Stimulated activated memory B cell treated with anti-CD40 and anti-IgM and Interleukin-4, amounts not matched to agents 10 μg/mL and 1 μg/mL and 100 μg/mL, for 72 hours (primary cell): ENCODE measurements around the gene TTBK1.

Experiments
- ATAC-seq: fragments of 150-1000 bp; cut with Tn5 transposase; 2 replicates; pipeline ENCODE4 v1.10.0; 2021
- H3K27ac Mint-ChIP-seq: one replicate; pipeline ENCODE4 v1.8.0; 2022; ENCODE audit warnings: mild to moderate bottlenecking, mixed read lengths
- H3K27me3 Mint-ChIP-seq: one replicate; pipeline ENCODE4 v1.8.0; 2022; ENCODE audit warnings: mixed read lengths
- H3K36me3 Mint-ChIP-seq: one replicate; pipeline ENCODE4 v1.8.0; 2022; ENCODE audit warnings: mixed read lengths
- H3K4me1 Mint-ChIP-seq: one replicate; pipeline ENCODE4 v1.8.0; 2022; ENCODE audit warnings: mixed read lengths
- H3K4me3 Mint-ChIP-seq: one replicate; pipeline ENCODE4 v1.8.0; 2022; ENCODE audit warnings: mild to moderate bottlenecking, moderate library complexity, mixed read lengths
- H3K9me3 Mint-ChIP-seq: one replicate; pipeline ENCODE4 v1.8.0; 2022; ENCODE audit warnings: mixed read lengths

The TTBK1 gene

GRCh38 chr6:43242908-43243663 lies at the start of gene TTBK1:
TSS of gene TTBK1 (plus strand) at chr6:43243481. CDS start at chr6:43246661, 3,180 bp downstream.
- H3K9me3 Mint-ChIP-seq = peaks cover 4% of the 10 kb centered on the region

GRCh38 chr6:43193929-43194328 lies 49.4 kb upstream of the TTBK1 start:
- Mint-ChIP-seq H3K9me3 (no peaks in the 10 kb centered on the region), H3K27ac (no peak overlapping the region), H3K36me3 (peaks cover 48% of the 10 kb centered on the region), H3K4me1 (peaks cover 15% of the 10 kb centered on the region), H3K4me3 (no peak overlapping the region), H3K27me3 (no peaks in the 10 kb centered on the region)
- ATAC-seq = no peak

More at GRCh38 chr6:43242908-43243663, at the start of gene TTBK1:
- H3K27me3 Mint-ChIP-seq = no peaks in the 10 kb centered on the region
- ATAC-seq = no peak
- peaks cover 7% of the 10 kb centered on the region for H3K36me3 Mint-ChIP-seq
- peaks cover 19% of the 10 kb centered on the region for H3K4me1 Mint-ChIP-seq
- no peak within 1 kb of the TSS for H3K4me3 Mint-ChIP-seq
- no peak within 1 kb of the TSS for H3K27ac Mint-ChIP-seq

- peaks cover 60% of the 10 kb centered on the region for H3K36me3 Mint-ChIP-seq
Observed at GRCh38 chr6:43196337-43196736, 46.9 kb upstream of the TTBK1 start.

GRCh38 chr6:43199912-43200311 lies 43.4 kb upstream of the TTBK1 start:
- Mint-ChIP-seq H3K27ac (no peak overlapping the region), H3K4me3 (no peak overlapping the region), H3K27me3 (no peaks in the 10 kb centered on the region), H3K36me3 (peaks cover 66% of the 10 kb centered on the region), H3K4me1 (no peaks in the 10 kb centered on the region), H3K9me3 (no peaks in the 10 kb centered on the region)
- no peak for ATAC-seq

More at GRCh38 chr6:43196337-43196736, 46.9 kb upstream of the TTBK1 start:
- Mint-ChIP-seq H3K9me3 (no peaks in the 10 kb centered on the region), H3K27ac (no peak overlapping the region), H3K27me3 (no peaks in the 10 kb centered on the region), H3K4me1 (peaks cover 4% of the 10 kb centered on the region), H3K4me3 (no peak overlapping the region)
- no peak for ATAC-seq

GRCh38 chr6:43200541-43200940 lies 42.7 kb upstream of the TTBK1 start:
- Mint-ChIP-seq H3K4me3 (no peak overlapping the region), H3K27me3 (no peaks in the 10 kb centered on the region), H3K36me3 (peaks cover 67% of the 10 kb centered on the region), H3K9me3 (no peaks in the 10 kb centered on the region), H3K4me1 (no peaks in the 10 kb centered on the region), H3K27ac (peak overlapping the region; percentile 1)
- ATAC-seq = no peak

GRCh38 chr6:43202451-43202850 lies 40.8 kb upstream of the TTBK1 start:
- no peaks in the 10 kb centered on the region for H3K4me1 Mint-ChIP-seq
- no peak overlapping the region for H3K4me3 Mint-ChIP-seq
- H3K27me3 Mint-ChIP-seq = no peaks in the 10 kb centered on the region
- peaks cover 63% of the 10 kb centered on the region for H3K36me3 Mint-ChIP-seq
- H3K27ac Mint-ChIP-seq = no peak overlapping the region
- ATAC-seq = no peak
- H3K9me3 Mint-ChIP-seq = no peaks in the 10 kb centered on the region

GRCh38 chr6:43203029-43203717 lies 40.1 kb upstream of the TTBK1 start:
- ATAC-seq = no peak
- Mint-ChIP-seq H3K36me3 (peaks cover 63% of the 10 kb centered on the region), H3K4me3 (no peak overlapping the region), H3K4me1 (no peaks in the 10 kb centered on the region), H3K27ac (no peak overlapping the region), H3K27me3 (no peaks in the 10 kb centered on the region), H3K9me3 (no peaks in the 10 kb centered on the region)

GRCh38 chr6:43203718-43204095 lies 39.6 kb upstream of the TTBK1 start:
- Mint-ChIP-seq H3K4me3 (no peak overlapping the region), H3K36me3 (peaks cover 63% of the 10 kb centered on the region), H3K9me3 (no peaks in the 10 kb centered on the region)

GRCh38 chr6:43204271-43205105 lies 38.8 kb upstream of the TTBK1 start:
- Mint-ChIP-seq H3K27ac (no peak overlapping the region), H3K4me1 (no peaks in the 10 kb centered on the region), H3K4me3 (no peak overlapping the region), H3K36me3 (peaks cover 68% of the 10 kb centered on the region), H3K9me3 (no peaks in the 10 kb centered on the region), H3K27me3 (no peaks in the 10 kb centered on the region)
- ATAC-seq = no peak

More at GRCh38 chr6:43203718-43204095, 39.6 kb upstream of the TTBK1 start:
- Mint-ChIP-seq H3K27ac (no peak overlapping the region), H3K27me3 (no peaks in the 10 kb centered on the region), H3K4me1 (no peaks in the 10 kb centered on the region)
- no peak for ATAC-seq

GRCh38 chr6:43205849-43206248 lies 37.4 kb upstream of the TTBK1 start:
- no peaks in the 10 kb centered on the region for H3K4me1 Mint-ChIP-seq
- ATAC-seq = no peak
- H3K4me3 Mint-ChIP-seq = no peak overlapping the region
- no peaks in the 10 kb centered on the region for H3K27me3 Mint-ChIP-seq
- no peak overlapping the region for H3K27ac Mint-ChIP-seq
- H3K9me3 Mint-ChIP-seq = no peaks in the 10 kb centered on the region
- H3K36me3 Mint-ChIP-seq = peaks cover 57% of the 10 kb centered on the region

GRCh38 chr6:43207286-43207685 lies 36.0 kb upstream of the TTBK1 start:
- no peak overlapping the region for H3K4me3 Mint-ChIP-seq
- no peak overlapping the region for H3K27ac Mint-ChIP-seq
- no peaks in the 10 kb centered on the region for H3K9me3 Mint-ChIP-seq
- H3K36me3 Mint-ChIP-seq = peaks cover 49% of the 10 kb centered on the region
- H3K27me3 Mint-ChIP-seq = no peaks in the 10 kb centered on the region
- no peak for ATAC-seq
- H3K4me1 Mint-ChIP-seq = no peaks in the 10 kb centered on the region

GRCh38 chr6:43211955-43212354 lies 31.3 kb upstream of the TTBK1 start:
- Mint-ChIP-seq H3K4me1 (no peaks in the 10 kb centered on the region), H3K27ac (no peak overlapping the region), H3K27me3 (no peaks in the 10 kb centered on the region), H3K9me3 (no peaks in the 10 kb centered on the region), H3K36me3 (peaks cover 47% of the 10 kb centered on the region), H3K4me3 (no peak overlapping the region)
- no peak for ATAC-seq

- no peak overlapping the region for H3K27ac Mint-ChIP-seq
- H3K27me3 Mint-ChIP-seq = no peaks in the 10 kb centered on the region
- H3K9me3 Mint-ChIP-seq = no peaks in the 10 kb centered on the region
- H3K4me3 Mint-ChIP-seq = no peak overlapping the region
- no peaks in the 10 kb centered on the region for H3K4me1 Mint-ChIP-seq
- no peak for ATAC-seq
- H3K36me3 Mint-ChIP-seq = peaks cover 56% of the 10 kb centered on the region
Observed at GRCh38 chr6:43213431-43213830, 29.9 kb upstream of the TTBK1 start.

- Mint-ChIP-seq H3K36me3 (peaks cover 66% of the 10 kb centered on the region), H3K4me3 (no peak overlapping the region), H3K9me3 (no peaks in the 10 kb centered on the region), H3K27ac (no peak overlapping the region), H3K4me1 (peaks cover 6% of the 10 kb centered on the region), H3K27me3 (no peaks in the 10 kb centered on the region)
- no peak for ATAC-seq
Observed at GRCh38 chr6:43215066-43215465, 28.2 kb upstream of the TTBK1 start.

- no peaks in the 10 kb centered on the region for H3K27me3 Mint-ChIP-seq
Observed at GRCh38 chr6:43216200-43216599, 27.1 kb upstream of the TTBK1 start.

More at GRCh38 chr6:43216200-43216599, 27.1 kb upstream of the TTBK1 start:
- Mint-ChIP-seq H3K9me3 (no peaks in the 10 kb centered on the region), H3K27ac (no peak overlapping the region), H3K4me1 (peaks cover 11% of the 10 kb centered on the region), H3K36me3 (peaks cover 65% of the 10 kb centered on the region), H3K4me3 (no peak overlapping the region)
- ATAC-seq = no peak
